ENCODE data around the gene KCNQ4. TPM values are rescaled to one million over a fixed set of nuclear protein-coding genes. Genes with fewer than 3 reads are reported as not detected.
A peak's percentile ranks its signal among the peaks of the same experiment; 100 is the strongest.

Gene KCNQ4
- total and polyA plus RNA-seq, 2 experiments from 2014 or later, result 0.13 to 3.7 TPM

DNA sequence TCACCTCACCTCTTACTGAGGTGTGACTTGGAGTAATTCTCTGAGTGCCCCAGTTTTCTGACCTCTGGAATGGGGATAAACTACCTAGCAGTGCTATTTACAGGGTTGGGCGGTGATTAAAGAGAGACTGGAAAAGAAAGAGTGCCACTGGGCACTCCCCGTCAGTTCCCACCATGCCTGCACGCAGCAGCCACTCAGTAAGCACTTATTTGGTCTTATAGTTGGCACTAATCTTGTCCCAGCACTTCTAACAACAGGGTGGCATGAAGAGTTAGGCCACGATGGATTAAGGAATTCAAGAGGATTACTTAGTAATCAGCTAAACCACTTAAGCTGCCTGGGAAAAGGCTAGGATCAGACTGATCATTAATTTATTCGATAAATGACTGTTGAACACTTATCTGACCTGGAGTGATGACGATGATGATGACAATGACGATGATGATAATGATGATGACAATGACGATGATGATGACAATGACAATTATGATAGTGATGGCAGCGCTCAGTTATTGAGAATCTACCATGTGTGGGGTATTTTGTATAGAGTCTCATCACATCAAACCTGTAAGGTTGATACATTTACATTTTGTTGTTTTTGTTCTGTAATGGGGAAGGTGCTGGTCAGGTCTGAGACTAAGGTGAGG lies 73.2 kb downstream of the KCNQ4 start:
- no peaks in the 10 kb centered on the region for H3K9me3 ChIP-seq (ENCODE audit: low read depth)
- TF ChIP-seq CTCF (IDR thresholded peaks at IDR 0.05; ENCODE audit: low read depth, low read length), result no peak
- peaks cover 4% of the 10 kb centered on the region for H3K27me3 ChIP-seq
- no peak overlapping the region for H3K27ac ChIP-seq
- no peak overlapping the region for H3K4me3 ChIP-seq
- peaks cover 14% of the 10 kb centered on the region for H3K4me1 ChIP-seq (ENCODE audit: low read depth)
- H3K36me3 ChIP-seq, result no peaks in the 10 kb centered on the region
- no peak for DNase-seq (ENCODE audit: low read depth in 1 of 2, low spot score in 1 of 2)

GRCh38 chr1:40857737-40858136 lies 74.2 kb downstream of the KCNQ4 start:
- Histone ChIP-seq H3K27me3 (peaks cover 4% of the 10 kb centered on the region), H3K36me3 (no peaks in the 10 kb centered on the region), H3K27ac (no peak overlapping the region), H3K4me1 (ENCODE audit: low read depth) (peaks cover 14% of the 10 kb centered on the region), H3K9me3 (ENCODE audit: low read depth) (no peaks in the 10 kb centered on the region), H3K4me3 (no peak overlapping the region)
- TF ChIP-seq CTCF (IDR thresholded peaks at IDR 0.05; ENCODE audit: low read depth, low read length), result no peak
- no peak for DNase-seq (ENCODE audit: low read depth in 1 of 2, low spot score in 1 of 2)

DNA sequence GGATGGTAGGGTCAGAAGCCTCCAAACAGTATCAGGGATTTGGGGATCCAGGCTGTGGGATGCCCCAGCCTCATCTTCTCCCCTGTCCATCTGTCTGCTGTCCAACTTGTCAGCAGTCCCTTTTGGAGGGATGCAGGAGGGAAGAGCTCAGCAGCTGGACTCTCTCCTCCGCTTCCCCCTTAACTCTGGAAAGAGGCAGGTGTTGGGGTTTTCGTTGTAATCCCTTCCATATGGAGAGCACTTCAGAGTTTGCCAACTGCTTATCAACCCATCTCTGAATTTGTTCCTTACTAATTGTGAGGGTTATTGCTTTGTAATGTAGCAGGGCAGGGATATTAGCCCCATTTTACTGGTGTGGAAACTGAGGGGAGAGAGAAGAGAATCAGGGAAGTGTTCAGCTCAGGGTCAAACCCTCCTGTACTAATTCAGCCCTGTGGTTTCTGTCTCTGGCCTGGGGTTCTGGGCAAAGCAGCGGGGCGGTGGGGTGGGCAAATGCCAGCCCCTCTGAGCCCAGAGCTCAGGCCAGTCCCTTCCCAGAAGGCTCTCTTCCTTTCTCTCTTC lies 75.3 kb downstream of the KCNQ4 start:
- no peaks in the 10 kb centered on the region for H3K36me3 ChIP-seq
- no peak for TF ChIP-seq CTCF (IDR thresholded peaks at IDR 0.05; ENCODE audit: low read depth, low read length)

DNA sequence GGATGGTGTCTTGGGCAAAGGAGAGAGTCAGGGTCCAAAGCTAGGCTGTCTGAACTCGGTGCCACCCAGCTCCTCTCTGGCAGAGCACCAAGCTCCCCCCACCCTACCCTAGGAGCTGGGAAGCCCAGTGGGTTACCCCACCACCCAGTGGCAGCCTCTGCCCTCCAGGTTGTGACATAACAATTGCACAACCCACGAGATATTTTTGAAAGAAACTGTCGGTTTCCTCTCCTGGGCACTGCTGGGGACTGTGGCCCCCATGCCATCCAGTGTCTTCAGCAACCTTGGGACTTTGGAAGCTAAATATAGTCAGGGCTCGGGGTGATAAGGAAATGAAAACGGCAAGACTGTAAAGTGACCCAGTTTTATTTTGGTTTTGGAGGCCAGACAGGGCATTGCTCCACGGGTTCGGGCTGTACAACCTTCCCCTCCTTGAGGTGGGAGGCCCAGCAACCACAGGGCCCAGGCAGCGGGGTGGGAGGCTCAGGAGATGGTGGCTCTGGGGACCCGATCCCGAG lies 77.2 kb downstream of the KCNQ4 start:
- H3K4me3 ChIP-seq, result peak overlapping the region; percentile 59
- H3K9me3 ChIP-seq (ENCODE audit: low read depth), result no peaks in the 10 kb centered on the region
- H3K36me3 ChIP-seq, result no peaks in the 10 kb centered on the region
- no peak for TF ChIP-seq CTCF (IDR thresholded peaks at IDR 0.05; ENCODE audit: low read depth, low read length)
- peaks cover 19% of the 10 kb centered on the region for H3K4me1 ChIP-seq (ENCODE audit: low read depth)
- H3K27ac ChIP-seq, result peak overlapping the region; percentile 90
- DNase-seq (ENCODE audit: low read depth in 1 of 2, low spot score in 1 of 2), result peak in 1 of 2 donors; percentile 35
- peaks cover 4% of the 10 kb centered on the region for H3K27me3 ChIP-seq

More for the DNA sequence above, 75.3 kb downstream of the KCNQ4 start:
- peaks cover 4% of the 10 kb centered on the region for H3K27me3 ChIP-seq
- H3K4me1 ChIP-seq (ENCODE audit: low read depth), result peaks cover 14% of the 10 kb centered on the region
- no peak for DNase-seq (ENCODE audit: low read depth in 1 of 2, low spot score in 1 of 2)
- no peaks in the 10 kb centered on the region for H3K9me3 ChIP-seq (ENCODE audit: low read depth)
- no peak overlapping the region for H3K4me3 ChIP-seq
- H3K27ac ChIP-seq, result no peak overlapping the region

DNA sequence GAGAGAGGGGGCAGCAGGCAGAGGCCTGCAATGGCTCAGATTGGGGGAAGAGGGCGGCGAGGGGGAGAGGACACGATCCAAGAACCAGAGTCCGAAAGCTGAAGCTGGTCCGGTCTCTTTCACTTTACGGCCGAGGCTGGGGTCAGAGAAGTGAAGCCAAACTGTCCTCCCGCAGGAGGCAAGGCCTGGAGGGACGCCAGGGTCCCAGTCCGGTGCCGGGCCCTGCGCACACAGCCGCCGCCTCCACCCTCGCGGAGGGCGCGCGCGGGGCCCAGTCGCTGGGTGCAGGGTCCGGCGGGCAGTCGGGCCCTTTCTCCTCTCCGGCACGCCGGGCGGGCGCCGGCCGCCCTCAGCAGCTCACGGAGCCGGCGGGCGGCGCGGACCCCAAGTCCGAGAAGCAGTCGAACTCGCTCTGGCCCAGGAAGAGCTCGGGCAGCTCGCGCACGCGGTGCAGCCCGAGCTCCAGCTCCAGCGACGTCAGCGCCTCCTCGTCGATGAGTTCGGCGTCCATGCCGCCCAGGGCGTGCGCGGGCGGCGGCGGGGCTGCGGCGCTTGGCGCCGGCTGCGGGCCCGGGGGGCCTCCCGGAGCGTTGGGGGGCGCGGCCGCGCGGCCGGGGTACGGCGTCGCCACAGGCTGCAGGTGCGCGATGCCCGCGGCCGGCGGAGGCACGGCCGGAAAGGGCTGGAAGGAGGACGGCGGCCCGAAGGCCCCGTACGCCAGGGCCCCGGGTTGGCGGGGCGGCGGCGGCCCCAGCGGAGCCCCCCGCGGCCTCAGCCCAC lies 77.8 kb downstream of the KCNQ4 start:
- Histone ChIP-seq H3K27me3 (peaks cover 4% of the 10 kb centered on the region), H3K36me3 (no peaks in the 10 kb centered on the region), H3K27ac (peak overlapping the region; percentile 90), H3K4me1 (ENCODE audit: low read depth) (peaks cover 23% of the 10 kb centered on the region), H3K9me3 (ENCODE audit: low read depth) (no peaks in the 10 kb centered on the region), H3K4me3 (peak overlapping the region; percentile 59)
- peak; percentile 61 to 68 for DNase-seq (ENCODE audit: low read depth in 1 of 2, low spot score in 1 of 2)
- TF ChIP-seq CTCF (IDR thresholded peaks at IDR 0.05; ENCODE audit: low read depth, low read length), result no peak

Measured in cardiac muscle cell (in vitro differentiated cells and primary cell).